ENCODE data around the gene ATP11B.

Gene ATP11B

DNA sequence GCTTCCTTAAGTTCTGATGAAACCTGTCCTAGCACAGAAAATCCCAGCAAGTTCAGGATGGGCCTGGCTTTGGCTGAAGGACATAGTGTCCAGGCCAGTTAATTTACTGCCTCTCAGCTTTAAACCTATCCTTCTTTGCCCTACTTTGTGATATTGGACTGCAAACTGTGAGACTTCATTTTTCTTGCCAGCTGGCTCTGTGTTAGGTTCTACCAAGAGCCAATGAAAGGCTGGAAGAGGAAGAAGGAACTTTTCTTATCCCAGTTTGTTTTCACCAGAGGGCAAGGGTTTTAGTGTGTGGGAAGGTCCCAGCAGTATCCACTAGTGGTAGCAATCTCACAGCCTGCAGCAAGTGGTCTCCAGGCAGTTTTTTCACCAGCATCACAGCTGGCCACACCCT lies 168.9 kb downstream of the ATP11B start:
- no peak for DNase-seq

- DNase-seq: no peak
Observed at GRCh38 chr3:182964179-182964578, 170.9 kb downstream of the ATP11B start.

DNA sequence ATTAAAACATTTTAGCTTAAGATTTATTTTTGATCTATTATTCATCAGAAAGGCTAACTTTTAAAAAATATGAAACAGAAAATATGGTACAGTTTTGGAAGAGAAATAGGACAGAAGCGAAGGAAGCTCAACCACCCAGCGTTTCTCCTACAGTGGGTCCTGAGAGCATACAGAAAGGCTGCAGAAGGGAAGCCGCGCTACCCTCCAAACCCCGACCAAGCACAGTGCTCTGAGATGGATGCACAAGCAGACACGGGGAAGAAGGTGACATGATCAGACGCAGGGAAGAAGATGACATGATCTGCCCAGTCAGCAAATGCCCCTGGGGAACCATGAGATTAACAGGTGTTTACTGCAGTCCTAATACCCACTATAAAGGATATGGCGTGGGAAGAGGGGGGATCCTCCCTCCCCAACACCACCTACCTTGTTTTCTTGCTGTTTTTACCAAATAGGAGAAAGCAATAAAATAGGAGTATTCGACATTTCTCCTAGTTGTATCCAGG lies 172.6 kb downstream of the ATP11B start:
- no peak for DNase-seq

GRCh38 chr3:182967218-182968204 lies 174.2 kb downstream of the ATP11B start:
- DNase-seq: no peak

- no peak for DNase-seq
Observed at GRCh38 chr3:182969277-182969676, 176.0 kb downstream of the ATP11B start.

- DNase-seq: no peak
Observed at GRCh38 chr3:182969853-182970252, 176.5 kb downstream of the ATP11B start.

GRCh38 chr3:182970811-182971418 lies 177.6 kb downstream of the ATP11B start:
- no peak for DNase-seq
